SIG-M5 treated with dmso at 0.1 percent for 504 hours (cell line): ENCODE data around the gene ANKRD9.
"Not testable (repeated sequence)": the region's sequence is repeated elsewhere in the genome, so short reads cannot be mapped to it uniquely, and the experiment has no call there.

Experiments used
- DNase-seq: peaks from one replicate; lab custom pipeline; 2025; ENCODE audit not compliant: unreplicated experiment; lab: John Stamatoyannopoulos, UW

The ANKRD9 gene

DNA sequence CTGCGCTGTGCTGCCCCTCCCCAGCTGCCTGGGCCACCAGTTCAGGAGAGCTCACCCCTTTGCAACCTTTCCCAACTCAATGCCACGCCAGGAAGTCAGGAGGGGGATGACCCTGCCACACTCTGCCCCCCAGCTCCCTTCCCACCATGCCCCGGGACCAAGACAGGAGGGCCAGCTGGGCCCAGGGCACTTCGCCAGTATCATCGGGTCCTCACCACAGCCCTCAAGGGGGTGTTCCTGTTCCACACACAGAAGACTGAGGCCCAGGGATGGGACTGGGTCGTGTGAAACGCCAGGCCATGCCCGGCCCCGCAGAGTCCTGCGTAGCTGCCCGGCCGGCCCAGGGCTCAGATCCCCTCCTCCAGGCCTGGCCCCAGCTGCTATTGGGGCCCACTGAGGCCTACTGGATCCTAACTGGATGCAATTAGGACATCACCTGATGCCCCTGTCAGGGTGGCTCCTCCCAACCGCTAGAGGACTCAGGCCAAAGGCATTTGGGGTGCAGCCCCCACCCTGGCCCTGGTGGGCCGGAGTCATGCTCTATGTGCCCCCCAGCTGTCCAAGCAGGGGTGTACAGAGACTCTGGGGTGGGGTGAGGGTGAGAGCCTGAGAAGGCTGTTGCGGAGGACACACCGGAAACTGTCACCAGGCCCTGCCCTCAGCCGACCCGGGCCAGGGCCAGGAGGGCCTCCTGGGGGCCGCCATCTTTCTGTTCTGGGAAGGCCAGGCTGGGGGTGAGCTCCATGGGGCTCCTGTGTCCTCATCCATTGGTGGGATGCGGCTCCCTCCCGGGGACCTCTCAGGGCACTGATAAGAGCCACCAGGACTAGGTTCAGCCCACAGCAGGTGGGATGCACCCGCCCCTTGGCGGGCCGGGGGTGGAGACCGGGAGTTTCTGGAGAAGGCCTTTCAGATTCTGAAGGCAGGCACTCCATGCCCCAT, 29.3 kb upstream of the ANKRD9 start:
- DNase-seq, result no peak

DNA sequence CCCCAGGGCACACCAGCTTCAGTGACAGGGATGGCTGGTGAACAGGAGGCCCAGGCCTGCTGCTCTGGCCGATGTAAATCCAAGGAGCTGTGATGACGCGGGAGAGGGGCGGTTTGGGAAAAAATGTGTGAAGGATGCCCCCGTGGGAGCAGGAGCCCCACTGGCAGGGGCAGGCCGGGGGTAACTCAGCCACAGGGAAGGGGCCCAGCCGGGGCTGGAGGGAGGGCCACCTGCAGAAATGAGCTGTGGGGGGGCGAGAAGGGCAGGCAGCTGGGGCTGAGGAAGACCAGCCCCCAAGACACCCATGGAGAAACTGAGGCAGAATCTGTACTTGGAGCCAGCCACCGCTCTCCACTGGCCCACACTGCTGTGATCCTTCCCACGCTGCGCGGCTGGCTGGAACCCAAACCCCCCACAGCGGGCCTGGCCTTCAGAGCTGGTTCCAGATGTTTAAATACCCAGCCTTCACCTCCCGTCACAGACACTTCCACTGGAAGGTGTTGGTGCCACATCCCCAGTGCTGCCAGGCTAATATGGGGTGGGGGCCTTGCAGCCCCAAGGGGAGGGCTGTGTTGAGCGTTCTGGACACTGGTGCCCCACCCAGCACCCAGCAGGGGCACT, 28.5 kb upstream of the ANKRD9 start:
- no peak for DNase-seq

DNA sequence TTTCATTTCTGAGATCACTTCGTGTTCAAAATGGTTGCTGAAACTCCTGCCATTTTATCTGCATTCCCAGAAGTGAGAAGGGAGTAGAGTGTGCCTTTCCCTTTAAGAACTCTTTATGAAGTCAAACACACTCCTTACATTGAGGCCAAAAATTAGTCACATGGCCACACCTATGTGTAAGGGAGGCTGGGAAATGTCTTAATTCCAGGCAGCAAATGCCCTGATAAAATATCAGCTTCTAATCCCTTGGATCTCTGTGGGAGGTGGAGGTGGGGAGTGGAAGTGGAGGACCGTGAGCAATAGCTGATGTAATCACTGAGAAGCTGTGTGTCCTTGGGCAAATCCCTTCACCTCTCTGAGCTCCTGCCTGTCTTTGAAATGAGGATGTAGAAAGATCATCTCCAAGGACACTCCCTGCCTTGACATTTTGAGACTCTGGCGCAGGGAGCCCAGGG, 22.7 kb upstream of the ANKRD9 start:
- DNase-seq, result no peak

DNA sequence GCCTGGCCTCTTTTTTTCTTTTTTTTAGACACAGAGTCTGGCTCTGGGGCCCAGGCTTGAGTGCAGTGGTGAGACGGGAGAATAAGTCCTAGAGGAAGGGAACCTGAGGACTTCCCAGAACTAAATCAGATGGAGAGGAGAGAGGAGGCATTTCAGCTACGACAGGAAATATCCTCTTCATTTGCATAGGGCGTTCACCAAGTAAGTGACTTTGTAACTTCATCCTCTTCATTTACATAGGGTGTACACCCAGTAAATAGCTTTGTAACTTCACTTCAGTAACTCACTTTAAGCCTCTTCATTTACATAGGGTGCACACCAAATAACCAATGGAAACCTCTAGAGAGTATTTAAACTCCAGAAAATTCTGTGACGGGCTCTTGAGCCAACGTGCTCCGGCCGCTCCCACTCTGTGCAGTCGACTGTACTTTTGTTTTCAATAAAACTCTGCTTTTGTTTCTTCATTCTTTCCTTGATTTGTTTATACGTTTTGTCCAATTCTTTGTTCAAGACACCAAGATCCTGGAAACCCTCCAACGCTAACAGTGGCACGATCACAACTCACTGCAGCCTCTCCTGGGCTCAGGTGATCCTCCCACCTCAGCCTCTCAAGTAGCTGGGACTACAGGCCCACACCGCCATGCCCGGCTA, 21.4 kb upstream of the ANKRD9 start:
- DNase-seq, result peak; percentile 21

DNA sequence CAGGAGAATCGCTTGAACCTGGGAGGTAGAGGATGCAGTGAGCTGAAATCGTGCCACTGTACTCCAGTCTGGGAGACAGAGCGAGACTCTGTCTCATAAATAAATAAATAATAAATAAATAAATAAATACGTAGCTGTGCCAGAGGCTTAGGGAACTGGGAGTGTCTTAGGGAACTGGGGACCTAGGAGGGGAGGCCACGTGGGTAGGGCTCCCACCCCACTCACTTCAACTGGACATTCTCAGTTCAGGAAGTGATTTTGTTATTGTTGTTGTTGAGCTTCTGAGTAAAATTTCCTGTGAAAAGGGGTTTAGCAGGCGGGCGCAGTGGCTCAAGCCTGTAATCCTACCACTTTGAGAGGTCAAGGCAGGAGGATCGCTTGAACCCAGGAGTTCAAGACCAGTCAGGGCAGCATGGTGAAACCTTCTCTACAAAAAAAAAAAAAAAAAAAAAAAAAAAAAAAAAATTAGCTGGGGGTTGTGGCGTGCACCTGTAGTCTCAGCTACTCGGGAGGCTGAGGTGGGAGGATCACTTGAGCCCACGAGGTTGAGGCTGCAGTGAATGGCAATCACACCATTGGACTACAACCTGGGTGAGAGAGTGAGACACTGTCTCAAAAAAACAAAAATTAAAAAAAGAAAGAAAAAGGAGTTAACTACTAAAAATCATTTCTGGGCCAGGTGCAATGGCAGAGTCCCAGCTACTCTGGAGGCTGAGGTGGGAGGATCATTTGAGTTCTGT, 19.0 kb upstream of the ANKRD9 start:
- DNase-seq, result no peak

DNA sequence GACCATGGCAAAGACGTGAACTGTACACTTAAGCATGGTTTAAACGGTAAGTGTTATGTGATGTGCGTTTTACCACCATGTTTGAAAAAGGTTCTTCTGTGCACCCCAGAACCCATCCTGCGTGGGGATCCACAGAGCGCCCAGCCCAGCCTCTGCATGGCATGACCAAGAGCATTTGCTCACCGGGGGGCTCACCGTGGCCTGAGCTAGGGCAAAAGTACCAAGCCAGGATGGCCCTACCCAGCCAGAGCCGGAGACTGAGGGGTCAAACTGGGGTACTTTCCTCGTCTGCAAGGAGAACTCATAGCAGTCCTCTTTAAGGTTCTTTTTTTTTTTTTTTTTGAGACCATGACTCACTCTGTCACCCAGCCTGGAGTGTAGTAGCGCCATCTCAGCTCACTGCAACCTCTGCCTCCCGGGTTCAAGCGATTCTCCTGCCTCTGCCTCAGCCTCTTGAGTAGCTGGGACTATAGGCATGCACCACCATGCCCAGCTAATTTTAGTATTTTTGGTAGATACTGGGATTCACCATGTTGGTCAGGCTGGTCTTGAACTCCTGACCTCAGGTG, 16.4 kb upstream of the ANKRD9 start:
- DNase-seq, result no peak

DNA sequence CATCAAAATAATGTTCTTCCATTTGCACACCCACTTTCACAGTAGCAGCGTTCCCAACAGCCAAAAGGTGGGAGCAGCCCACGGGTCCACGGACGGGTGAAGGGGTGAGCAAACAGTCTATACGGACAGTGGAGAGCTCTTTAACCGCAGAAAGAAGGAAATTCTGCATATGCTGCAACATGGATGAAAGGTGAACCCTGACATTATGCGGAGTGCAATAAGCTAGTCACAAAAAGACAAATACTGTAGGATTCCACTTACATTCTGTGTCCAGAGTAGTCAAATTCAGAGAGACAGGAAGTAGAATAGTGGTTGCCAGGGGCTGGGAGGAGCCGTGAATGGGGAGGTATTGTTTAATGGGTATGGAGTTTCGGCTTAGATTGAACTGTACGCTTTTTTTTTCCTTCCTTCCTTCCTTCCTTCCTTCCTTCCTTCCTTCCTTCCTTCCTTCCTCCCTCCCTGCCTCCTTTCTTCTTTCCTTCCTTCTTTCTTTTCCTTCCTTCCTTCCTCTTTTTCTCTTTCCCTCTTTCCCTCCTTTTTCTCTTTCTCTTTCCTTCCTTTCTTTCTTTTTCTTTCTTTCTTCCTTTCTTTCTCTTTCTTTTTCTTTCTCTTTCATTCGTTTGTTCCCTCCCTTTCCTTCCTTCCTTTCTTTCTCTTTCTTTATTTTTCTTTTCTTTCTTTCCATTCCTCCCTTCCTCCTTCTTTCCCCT, 15.8 kb upstream of the ANKRD9 start:
- DNase-seq, result peak; percentile 39

DNA sequence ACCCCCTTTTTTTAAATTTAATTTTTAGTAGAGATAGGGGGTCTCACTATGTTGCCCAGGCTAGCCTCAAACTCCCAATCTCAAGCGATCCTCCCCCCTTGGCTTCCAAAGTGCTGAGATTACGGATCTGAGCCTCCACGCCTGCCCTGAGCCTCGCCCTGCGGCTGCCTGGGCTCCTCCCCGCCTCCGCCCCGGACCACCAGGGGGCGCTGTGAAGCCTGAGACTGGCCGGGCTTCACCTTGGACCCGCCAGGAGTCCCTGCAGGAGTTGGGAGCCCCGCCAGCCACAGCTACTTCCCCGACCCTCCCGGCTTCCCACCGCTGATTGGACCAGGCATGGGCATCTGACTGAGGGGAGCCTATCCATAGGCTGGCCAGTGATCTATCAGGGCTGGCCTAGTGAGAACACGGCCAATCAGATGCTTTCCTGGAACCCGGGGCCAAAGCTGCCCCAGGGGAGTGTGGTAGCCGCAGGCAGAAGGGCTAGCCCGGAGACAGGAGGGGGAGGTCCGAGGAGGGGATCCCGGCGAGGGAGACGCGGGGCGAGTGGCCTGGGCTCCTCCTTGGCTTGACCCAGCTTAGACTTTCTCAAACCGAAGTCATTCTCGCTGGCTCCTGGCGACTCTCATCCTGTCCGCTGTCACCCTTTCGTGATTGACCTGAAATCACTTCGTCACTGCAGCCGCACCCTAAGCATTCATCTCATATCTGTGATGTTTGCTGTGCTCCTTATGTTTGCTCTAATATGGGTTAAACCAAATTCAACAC, 15.1 kb upstream of the ANKRD9 start:
- peak; percentile 98 for DNase-seq

DNA sequence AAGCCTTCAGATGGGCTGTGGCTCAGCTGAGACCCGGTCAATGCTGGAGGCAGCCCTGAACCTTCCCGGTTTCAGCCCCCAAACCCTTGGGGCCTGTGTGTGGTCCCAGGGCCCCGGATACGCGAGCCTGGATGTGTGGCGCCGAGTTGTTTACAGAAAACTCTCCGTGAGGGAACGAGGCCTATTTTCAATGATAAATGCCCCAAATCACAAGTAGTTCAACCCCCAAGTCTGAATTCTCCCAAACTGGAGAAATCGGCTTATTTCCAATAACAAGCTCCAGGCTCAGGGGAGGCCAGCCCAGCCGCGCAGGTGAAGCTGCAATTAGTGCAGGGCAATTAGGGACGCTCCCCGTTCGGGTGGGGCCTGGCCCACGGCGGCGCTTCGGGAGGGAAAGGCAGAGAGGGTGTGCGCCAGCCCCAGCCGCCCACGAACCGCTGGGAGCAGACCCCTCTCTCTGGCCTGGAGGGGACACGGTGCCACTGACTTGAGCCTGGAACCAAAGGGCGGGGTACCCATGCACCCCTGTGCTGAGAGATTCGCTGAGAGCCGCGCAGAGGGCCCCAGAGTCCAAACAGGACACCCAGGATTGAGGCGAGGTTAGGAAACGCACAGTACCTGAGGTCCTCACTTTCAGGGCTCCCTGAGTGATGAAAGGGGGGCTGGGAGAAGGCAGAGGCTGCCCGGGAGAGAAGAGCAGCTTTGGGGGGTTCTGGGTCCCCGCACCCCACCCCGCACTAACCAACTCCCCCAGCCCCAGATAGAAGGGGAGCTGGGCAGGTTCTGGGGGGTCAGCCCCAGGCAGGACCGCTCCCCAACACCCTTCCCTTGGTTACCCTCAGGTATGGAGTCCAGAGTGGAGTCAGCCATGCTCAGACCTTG, 14.2 kb upstream of the ANKRD9 start:
- no peak for DNase-seq

DNA sequence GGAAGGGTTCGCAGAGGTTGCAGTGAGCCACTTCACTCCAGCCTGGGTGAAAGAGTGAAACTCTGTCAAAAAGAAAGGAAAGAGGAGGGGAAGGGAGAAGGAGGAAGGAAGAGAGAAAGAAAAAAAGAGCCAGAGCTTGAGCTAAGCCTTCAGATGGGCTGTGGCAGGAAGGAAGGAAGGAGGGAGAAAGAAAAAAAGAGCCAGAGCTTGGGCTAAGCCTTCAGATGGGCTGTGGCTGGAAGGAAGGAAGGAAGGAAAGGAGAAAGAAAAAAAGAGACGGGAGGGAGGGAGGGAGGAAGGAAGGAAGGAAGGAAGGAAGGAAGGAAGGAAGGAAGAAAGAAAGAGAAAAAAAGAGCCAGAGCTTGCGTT, 13.6 kb upstream of the ANKRD9 start:
- DNase-seq, result no peak

DNA sequence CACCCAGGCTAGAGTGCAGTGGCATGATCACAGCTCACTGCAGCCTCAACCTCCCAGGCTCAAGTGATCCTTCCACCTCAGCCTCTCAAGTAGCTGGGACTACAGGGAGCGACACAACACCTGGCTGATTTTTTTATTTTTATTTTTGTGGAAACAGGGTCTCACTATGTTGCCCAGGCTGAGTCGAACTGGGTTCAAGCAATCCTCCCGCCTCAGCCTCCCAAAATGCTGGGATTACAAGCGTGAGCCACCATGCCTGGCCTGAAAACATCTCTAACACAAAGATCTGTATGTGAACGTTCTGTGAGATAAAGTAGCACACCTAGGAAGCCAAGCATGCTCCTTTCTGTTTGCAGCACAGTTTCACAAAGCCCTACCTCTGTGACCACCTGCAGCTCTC, 10.1 kb upstream of the ANKRD9 start:
- DNase-seq, result not testable (repeated sequence)

DNA sequence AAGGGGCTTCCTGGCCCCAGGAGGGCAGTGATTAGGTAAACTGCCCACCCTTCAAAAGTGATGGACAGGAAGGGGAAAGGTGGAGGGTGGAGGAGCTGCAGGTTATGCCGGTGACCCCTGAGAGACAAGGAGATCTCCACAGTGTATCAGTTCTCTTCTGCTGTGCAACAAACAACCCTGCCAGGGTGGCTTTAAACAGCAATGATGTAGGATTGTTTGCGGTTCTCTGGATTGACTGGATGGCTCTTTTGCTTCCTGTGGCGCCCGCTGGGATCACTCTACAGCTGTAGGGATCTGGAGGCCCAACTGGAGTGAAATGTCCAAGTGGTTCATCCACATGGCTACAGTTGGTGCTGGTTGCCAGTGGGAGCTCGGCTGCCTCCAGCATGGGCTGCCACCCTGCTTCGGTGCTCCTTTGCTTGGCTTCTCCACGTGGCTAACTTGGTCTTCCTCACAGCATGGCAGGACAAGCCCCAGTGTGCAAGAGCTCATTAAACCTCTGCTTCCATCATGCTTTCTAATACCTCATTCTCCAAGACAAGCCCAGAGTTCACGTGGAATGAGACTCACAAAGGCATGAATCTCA, 8.6 kb upstream of the ANKRD9 start:
- no peak for DNase-seq

DNA sequence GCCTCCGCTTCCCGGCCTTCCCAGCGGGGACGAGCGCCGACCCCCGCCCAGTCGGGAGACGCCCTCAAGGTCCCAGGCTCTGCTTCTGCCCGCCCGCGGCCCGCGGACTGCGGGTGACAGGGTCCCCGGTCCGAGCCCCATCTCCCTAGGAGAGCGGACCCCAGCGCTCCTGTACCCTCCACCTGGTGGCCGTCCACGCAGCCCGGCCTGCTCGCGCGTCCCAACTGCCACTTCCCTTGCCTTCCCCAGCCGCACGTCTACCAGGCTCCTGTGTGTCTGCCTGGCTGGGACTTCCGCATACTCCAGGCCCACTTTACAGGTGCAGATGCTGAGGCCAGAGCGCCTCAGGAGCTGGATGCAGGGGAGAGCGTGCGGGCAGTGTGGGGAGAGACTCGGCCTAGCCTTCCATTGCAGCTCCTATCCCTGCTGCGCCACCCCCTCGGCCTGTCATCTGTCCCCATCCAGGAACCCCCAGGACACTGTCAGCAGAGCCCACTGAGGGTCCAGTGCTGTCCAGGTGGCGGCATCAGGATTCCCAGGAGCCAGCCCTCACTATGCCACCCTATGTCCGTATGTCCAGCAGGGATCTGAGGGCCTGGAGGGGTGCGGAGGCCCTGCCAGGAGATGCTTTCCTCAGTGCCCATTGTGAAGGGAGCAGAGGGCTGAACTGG, 8.0 kb upstream of the ANKRD9 start:
- no peak for DNase-seq

DNA sequence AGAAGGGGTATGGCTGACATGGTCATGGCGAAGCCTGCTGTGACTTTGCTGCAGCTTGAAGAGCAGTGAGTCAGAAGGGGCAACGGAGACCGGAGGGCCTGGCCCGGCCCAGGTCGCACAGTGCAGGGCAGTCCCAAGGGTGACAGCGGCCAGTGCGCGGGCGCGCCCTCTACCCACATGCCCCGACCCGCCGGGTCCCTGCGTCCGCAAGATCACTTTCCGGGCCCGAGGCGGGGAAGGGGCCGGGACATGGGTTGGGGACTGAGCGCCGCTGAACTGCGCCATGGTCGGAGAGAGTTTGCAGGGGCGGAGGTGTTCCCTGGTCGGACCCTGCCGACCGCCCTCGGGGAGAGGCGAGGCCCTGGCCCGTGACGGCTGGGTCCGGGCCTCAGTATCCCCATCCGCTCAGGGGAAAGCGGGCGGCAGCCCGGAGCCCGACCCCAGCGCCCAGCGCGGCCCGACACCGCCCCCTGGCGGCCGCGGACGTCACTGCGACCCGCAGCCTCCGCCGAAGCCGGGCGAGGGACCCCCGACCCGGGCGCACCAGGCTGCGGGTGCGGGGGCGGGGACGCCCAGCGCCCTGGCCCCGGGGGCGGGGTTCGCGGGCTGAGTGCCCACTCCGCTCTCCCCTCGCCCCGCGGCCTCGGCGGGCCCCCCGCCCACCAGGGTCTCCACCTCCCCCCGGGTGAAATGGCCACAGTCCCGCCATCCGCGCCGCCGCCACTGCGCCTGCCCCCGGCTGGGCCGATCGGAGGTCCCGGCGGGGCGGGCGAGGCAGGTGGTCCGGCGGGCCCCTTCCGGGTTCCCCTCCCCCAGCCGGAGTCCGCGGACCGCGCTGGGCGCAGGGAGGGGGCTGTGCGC, 7.2 kb upstream of the ANKRD9 start:
- DNase-seq, result no peak

DNA sequence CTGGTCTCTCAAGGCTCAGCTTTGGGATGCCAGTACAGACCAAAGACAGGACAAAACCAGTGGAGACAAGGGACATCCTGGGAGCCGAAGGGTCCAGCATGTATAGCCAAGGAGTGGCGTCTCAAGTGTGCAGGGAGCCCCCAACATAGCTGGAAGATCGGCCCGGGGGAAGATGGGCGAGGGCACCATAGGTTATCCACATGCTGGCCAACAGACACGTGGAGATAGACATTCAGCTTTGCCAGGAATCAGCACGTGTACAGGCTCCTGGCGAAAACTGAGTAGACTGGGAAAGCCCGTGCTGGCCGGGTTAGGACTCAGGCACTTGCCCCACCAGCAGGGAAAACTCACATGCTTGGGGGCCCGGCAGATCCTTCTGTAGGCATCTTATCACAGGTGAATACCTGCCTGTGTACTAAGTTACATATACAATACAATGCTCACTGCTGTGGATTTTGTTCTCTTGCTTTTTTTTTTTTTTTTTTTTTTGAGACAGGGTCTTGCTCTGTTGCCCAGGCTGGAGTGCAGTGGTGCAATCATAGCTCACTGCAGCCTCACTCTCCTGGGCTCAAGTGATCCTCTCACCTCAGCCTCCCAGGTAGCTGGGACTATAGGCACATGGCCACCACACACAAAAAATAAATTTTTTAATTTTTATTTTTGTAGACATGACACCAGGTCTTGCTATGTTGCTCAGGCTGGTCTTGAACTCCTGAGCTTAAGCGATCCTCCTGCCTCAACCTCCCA, 5.6 kb upstream of the ANKRD9 start:
- no peak for DNase-seq
